GM21723 (cell line): ENCODE data around the gene CCDC160.
"Not testable (repeated sequence)": the region's sequence is repeated elsewhere in the genome, so short reads cannot be mapped to it uniquely, and the experiment has no call there.

Experiments used
- ATAC-seq: cut with Tn5 transposase; IDR thresholded peaks from one replicate; pipeline ENCODE4 v1.9.1; 2021; ENCODE audit warnings: mild to moderate bottlenecking, moderate library complexity; ENCODE audit not compliant: unreplicated experiment

The CCDC160 gene

GRCh38 chrX:134236626-134237614 lies at the start of gene CCDC160:
TSS of gene CCDC160 (plus strand) at chrX:134237182. CDS start at chrX:134244801, 7,619 bp downstream.
- ATAC-seq = peak; percentile 54

GRCh38 chrX:134191281-134191680 lies 45.7 kb upstream of the CCDC160 start:
- ATAC-seq = no peak

GRCh38 chrX:134194915-134195314 lies 42.1 kb upstream of the CCDC160 start:
- no peak for ATAC-seq

GRCh38 chrX:134202561-134202960 lies 34.4 kb upstream of the CCDC160 start:
- no peak for ATAC-seq

- no peak for ATAC-seq
Observed at GRCh38 chrX:134206221-134206620, 30.8 kb upstream of the CCDC160 start.

- ATAC-seq = no peak
Observed at GRCh38 chrX:134210465-134210864, 26.5 kb upstream of the CCDC160 start.

GRCh38 chrX:134235236-134235635 lies 1.7 kb upstream of the CCDC160 start:
- ATAC-seq = no peak

- ATAC-seq = not testable (repeated sequence)
Observed at GRCh38 chrX:134238144-134238543, 1.2 kb downstream of the CCDC160 start.

- no peak for ATAC-seq
Observed at GRCh38 chrX:134239016-134239415, 2.0 kb downstream of the CCDC160 start.

GRCh38 chrX:134240209-134240608 lies 3.2 kb downstream of the CCDC160 start:
- ATAC-seq = no peak

GRCh38 chrX:134241960-134242619 lies 5.1 kb downstream of the CCDC160 start:
- ATAC-seq = no peak

- no peak for ATAC-seq
Observed at GRCh38 chrX:134244043-134244442, 7.1 kb downstream of the CCDC160 start.

- ATAC-seq = no peak
Observed at GRCh38 chrX:134246282-134246681, 9.3 kb downstream of the CCDC160 start.

GRCh38 chrX:134247492-134247891 lies 10.5 kb downstream of the CCDC160 start:
- ATAC-seq = no peak

- ATAC-seq = no peak
Observed at GRCh38 chrX:134249241-134249640, 12.3 kb downstream of the CCDC160 start.

GRCh38 chrX:134251241-134251640 lies 14.3 kb downstream of the CCDC160 start:
- no peak for ATAC-seq

- ATAC-seq = no peak
Observed at GRCh38 chrX:134254511-134254910, 17.5 kb downstream of the CCDC160 start.

- ATAC-seq = no peak
Observed at GRCh38 chrX:134255555-134255954, 18.6 kb downstream of the CCDC160 start.

GRCh38 chrX:134256684-134257083 lies 19.7 kb downstream of the CCDC160 start:
- ATAC-seq = no peak

GRCh38 chrX:134258202-134258601 lies 21.2 kb downstream of the CCDC160 start:
- ATAC-seq = no peak

- not testable (repeated sequence) for ATAC-seq
Observed at GRCh38 chrX:134285934-134286333, 49.0 kb downstream of the CCDC160 start.

- ATAC-seq = no peak
Observed at GRCh38 chrX:134287346-134287745, 50.4 kb downstream of the CCDC160 start.
